M059J (cell line): ENCODE data around the gene GSTM1. TPM values are rescaled to one million over a fixed set of nuclear protein-coding genes. Genes with fewer than 3 reads are reported as not detected.
"Not testable (repeated sequence)": the region's sequence is repeated elsewhere in the genome, so short reads cannot be mapped to it uniquely, and the experiment has no call there.

Source experiments
- DNase-seq: peaks from one replicate; pipeline ENCODE4 v3.0.0-alpha.2; 2012; ENCODE audit warnings: low read depth
- total RNA-seq: library from RNA; depleted of rRNA; stranded (reverse); fragments of >200 nt; shearing (Covaris generic); gene quantifications from 2 replicates; pipeline ENCODE4 v1.2.3, GENCODE V29; 2014

GSTM1 gene
- total RNA-seq, 1 experiment from 2014 or later = not detected

GRCh38 chr1:109659997-109660690 lies 27.5 kb upstream of the GSTM1 start:
- DNase-seq = no peak

- DNase-seq = not testable (repeated sequence)
Measured at GRCh38 chr1:109660691-109661026, 27.0 kb upstream of the GSTM1 start.

GRCh38 chr1:109661391-109661790 lies 26.2 kb upstream of the GSTM1 start:
- DNase-seq = no peak

GRCh38 chr1:109664671-109665070 lies 22.9 kb upstream of the GSTM1 start:
- no peak for DNase-seq

GRCh38 chr1:109667452-109668122 lies 20.0 kb upstream of the GSTM1 start, which contains the start of gene GSTM2:
Gene GSTM2 (plus strand): TSS chr1:109668057. CDS start chr1:109668116, 59 bp downstream.
- DNase-seq = peak; percentile 81

GRCh38 chr1:109668123-109668775 lies 19.4 kb upstream of the GSTM1 start:
- no peak for DNase-seq

- no peak for DNase-seq
Measured at GRCh38 chr1:109669246-109669948, 18.2 kb upstream of the GSTM1 start.

GRCh38 chr1:109669949-109670302 lies 17.7 kb upstream of the GSTM1 start:
- DNase-seq = not testable (repeated sequence)

- no peak for DNase-seq
Measured at GRCh38 chr1:109671067-109671466, 16.6 kb upstream of the GSTM1 start.

- not testable (repeated sequence) for DNase-seq
Measured at GRCh38 chr1:109673861-109674260, 13.8 kb upstream of the GSTM1 start.

GRCh38 chr1:109676683-109677381 lies 10.8 kb upstream of the GSTM1 start:
- DNase-seq = not testable (repeated sequence)

GRCh38 chr1:109677459-109677858 lies 10.2 kb upstream of the GSTM1 start:
- DNase-seq = no peak

GRCh38 chr1:109678637-109679036 lies 9.0 kb upstream of the GSTM1 start:
- not testable (repeated sequence) for DNase-seq

- DNase-seq = not testable (repeated sequence)
Measured at GRCh38 chr1:109684777-109685176, 2.8 kb upstream of the GSTM1 start.

GRCh38 chr1:109685399-109685798 lies 2.2 kb upstream of the GSTM1 start:
- not testable (repeated sequence) for DNase-seq

GRCh38 chr1:109685890-109686289 lies 1.7 kb upstream of the GSTM1 start:
- not testable (repeated sequence) for DNase-seq

GRCh38 chr1:109687109-109687508 lies 508 bp upstream of the GSTM1 start:
- not testable (repeated sequence) for DNase-seq

GRCh38 chr1:109689844-109690405 lies 2.3 kb downstream of the GSTM1 start:
- no peak for DNase-seq

GRCh38 chr1:109691759-109692158 lies 4.1 kb downstream of the GSTM1 start:
- DNase-seq = no peak

GRCh38 chr1:109694400-109694799 lies 6.8 kb downstream of the GSTM1 start:
- not testable (repeated sequence) for DNase-seq

- not testable (repeated sequence) for DNase-seq
Measured at GRCh38 chr1:109695138-109695537, 7.5 kb downstream of the GSTM1 start.
